Neural cell (in vitro differentiated cells): ENCODE measurements around the gene ZNF496. TPM values are rescaled to one million over a fixed set of nuclear protein-coding genes. Genes with fewer than 3 reads are reported as not detected.

Experiments used
- H2AFZ ChIP-seq: fragments of 200-600, 300-800 bp; sonication (generic), shearing (Covaris generic); 2 replicates; pipeline ENCODE4 v1.6.0; 2014; ENCODE audit warnings: low read depth, mild to moderate bottlenecking, antibody characterized with exemption, low read length, moderate library complexity
- H3F3A ChIP-seq: fragments of 200-600 bp; shearing (Covaris generic); 2 replicates; pipeline ENCODE4 v1.6.1; 2016; ENCODE audit warnings: mild to moderate bottlenecking, moderate library complexity, mixed read lengths, antibody characterized with exemption, low read length; ENCODE audit not compliant: insufficient read depth, poor library complexity, severe bottlenecking
- H3K27ac ChIP-seq: fragments of 200-600, 300-800 bp; sonication (generic), shearing (Covaris generic); 2 replicates; pipeline ENCODE4 v1.5.1; 2014; ENCODE audit warnings: mild to moderate bottlenecking, low read length, moderate library complexity
- H3K27me3 ChIP-seq: fragments of 300-800, 200-600 bp; sonication (generic), shearing (Covaris generic); 2 replicates; pipeline ENCODE4 v1.6.0; 2014; ENCODE audit warnings: mild to moderate bottlenecking, low read depth, low read length, moderate library complexity; ENCODE audit not compliant: insufficient read depth
- H3K36me3 ChIP-seq: fragments of 300-800, 200-600 bp; sonication (generic), shearing (Covaris generic); 2 replicates; pipeline ENCODE4 v1.5.1; 2014; ENCODE audit warnings: mild to moderate bottlenecking, antibody characterized with exemption, low read length, moderate library complexity; ENCODE audit not compliant: insufficient read depth
- H3K4me2 ChIP-seq: fragments of 300-800, 200-600 bp; sonication (generic), shearing (Covaris generic); 2 replicates; pipeline ENCODE4 v1.6.0; 2014; ENCODE audit warnings: mild to moderate bottlenecking, low read length
- H3K4me3 ChIP-seq: fragments of 300-800, 200-600 bp; sonication (generic), shearing (Covaris generic); 2 replicates; pipeline ENCODE4 v1.5.1; 2014; ENCODE audit warnings: mild to moderate bottlenecking, low read length, moderate library complexity
- H3K79me2 ChIP-seq: fragments of 200-600 bp; shearing (Covaris generic); replicated peaks from 2 replicates; pipeline ENCODE4 v1.6.0; 2014; ENCODE audit warnings: mild to moderate bottlenecking, low read length, moderate library complexity; ENCODE audit not compliant: insufficient read depth
- H3K9ac ChIP-seq: fragments of 300-800, 200-600 bp; sonication (generic), shearing (Covaris generic); 2 replicates; pipeline ENCODE4 v1.6.1; 2016; ENCODE audit warnings: mild to moderate bottlenecking, low read length, mixed read lengths
- H3K9me2 ChIP-seq: fragments of 200-600 bp; shearing (Covaris generic); 2 replicates; pipeline ENCODE4 v1.6.1; 2016; ENCODE audit warnings: mild to moderate bottlenecking, low read length, mixed read lengths; ENCODE audit not compliant: insufficient read depth
- H3K9me3 ChIP-seq: fragments of 200-600, 300-800 bp; sonication (generic), shearing (Covaris generic); 2 replicates; pipeline ENCODE4 v1.6.1; 2016; ENCODE audit warnings: mild to moderate bottlenecking, mixed run types, low read length, moderate library complexity, mixed read lengths
- H4K20me1 ChIP-seq: fragments of 200-600 bp; shearing (Covaris generic); 2 replicates; pipeline ENCODE4 v1.6.1; 2016; ENCODE audit warnings: mild to moderate bottlenecking, mixed run types; ENCODE audit not compliant: insufficient read depth
- EP300 ChIP-seq: fragments of 450-650 bp; conservative IDR thresholded peaks from 2 replicates; pipeline ENCODE4 v1.6.1; 2014; ENCODE audit warnings: antibody characterized with exemption, mild to moderate bottlenecking, moderate library complexity; ENCODE audit not compliant: poor library complexity, severe bottlenecking
- EZH2 ChIP-seq: fragments of 200-600, 300-800 bp; shearing (Covaris generic), sonication (generic); IDR thresholded peaks from 2 replicates; pipeline ENCODE4 v1.6.1; 2014; ENCODE audit warnings: antibody characterized with exemption, low read length, borderline replicate concordance, mild to moderate bottlenecking; ENCODE audit not compliant: insufficient read depth, poor library complexity, severe bottlenecking
- MXI1 ChIP-seq: fragments of 450-650 bp; conservative IDR thresholded peaks from 2 replicates; pipeline ENCODE4 v1.6.1; 2014; ENCODE audit warnings: antibody characterized with exemption, mild to moderate bottlenecking; ENCODE audit not compliant: poor library complexity, severe bottlenecking
- POLR2AphosphoS5 ChIP-seq: IDR thresholded peaks from 2 replicates; pipeline ENCODE4 v1.6.1; 2012
- RAD21 ChIP-seq: fragments of 450-650 bp; conservative IDR thresholded peaks from 2 replicates; pipeline ENCODE4 v1.6.1; 2014; ENCODE audit warnings: antibody characterized with exemption, mild to moderate bottlenecking, moderate library complexity
- SMC3 ChIP-seq: fragments of 450-650 bp; conservative IDR thresholded peaks from 2 replicates; pipeline ENCODE4 v1.6.1; 2014; ENCODE audit warnings: antibody characterized with exemption, mild to moderate bottlenecking, moderate library complexity; ENCODE audit not compliant: poor library complexity
- TAF1 ChIP-seq: IDR thresholded peaks from 2 replicates; pipeline ENCODE4 v1.6.1; 2012; ENCODE audit warnings: low read depth
- polyA plus RNA-seq: library from polyadenylated mRNA; depleted of rRNA; stranded (reverse); fragments of >200 nt; gene quantifications from 2 replicates; pipeline ENCODE4 v1.2.3, GENCODE V29; 2014
- TF ChIP-seq, protein P1 (sequence below): fragments of 450-650 bp; IDR thresholded peaks from 2 replicates; pipeline ENCODE4 v1.5.1; 2014; ENCODE audit warnings: antibody characterized with exemption, mild to moderate bottlenecking, moderate library complexity; ENCODE audit not compliant: poor library complexity, severe bottlenecking
- TF ChIP-seq, protein P2 (sequence below): IDR thresholded peaks from 2 replicates; pipeline ENCODE4 v1.6.1; 2012; ENCODE audit warnings: borderline replicate concordance

ZNF496 gene
- polyA plus RNA-seq, 1 donor from 2014 or later = 25.2 TPM

GRCh38 chr1:247338723-247339275 lies 7.1 kb upstream of the ZNF496 start:
- H3K4me2 ChIP-seq = no peak overlapping the region
- no peaks in the 10 kb centered on the region for H4K20me1 ChIP-seq

GRCh38 chr1:247337961-247338360 lies 6.3 kb upstream of the ZNF496 start:
- Histone ChIP-seq H2AFZ (no peak overlapping the region), H3K9me2 (no peaks in the 10 kb centered on the region), H3K4me2 (no peak overlapping the region), H3K27me3 (no peaks in the 10 kb centered on the region), H3K9ac (no peak overlapping the region), H3K4me3 (no peak overlapping the region), H3K9me3 (no peaks in the 10 kb centered on the region), H3K27ac (no peak overlapping the region), H3K36me3 (no peaks in the 10 kb centered on the region), H3F3A (no peaks in the 10 kb centered on the region), H4K20me1 (no peaks in the 10 kb centered on the region), H3K79me2 (peaks cover 25% of the 10 kb centered on the region)
- TF ChIP-seq RAD21 = no peak
- TF ChIP-seq, protein P1, sequence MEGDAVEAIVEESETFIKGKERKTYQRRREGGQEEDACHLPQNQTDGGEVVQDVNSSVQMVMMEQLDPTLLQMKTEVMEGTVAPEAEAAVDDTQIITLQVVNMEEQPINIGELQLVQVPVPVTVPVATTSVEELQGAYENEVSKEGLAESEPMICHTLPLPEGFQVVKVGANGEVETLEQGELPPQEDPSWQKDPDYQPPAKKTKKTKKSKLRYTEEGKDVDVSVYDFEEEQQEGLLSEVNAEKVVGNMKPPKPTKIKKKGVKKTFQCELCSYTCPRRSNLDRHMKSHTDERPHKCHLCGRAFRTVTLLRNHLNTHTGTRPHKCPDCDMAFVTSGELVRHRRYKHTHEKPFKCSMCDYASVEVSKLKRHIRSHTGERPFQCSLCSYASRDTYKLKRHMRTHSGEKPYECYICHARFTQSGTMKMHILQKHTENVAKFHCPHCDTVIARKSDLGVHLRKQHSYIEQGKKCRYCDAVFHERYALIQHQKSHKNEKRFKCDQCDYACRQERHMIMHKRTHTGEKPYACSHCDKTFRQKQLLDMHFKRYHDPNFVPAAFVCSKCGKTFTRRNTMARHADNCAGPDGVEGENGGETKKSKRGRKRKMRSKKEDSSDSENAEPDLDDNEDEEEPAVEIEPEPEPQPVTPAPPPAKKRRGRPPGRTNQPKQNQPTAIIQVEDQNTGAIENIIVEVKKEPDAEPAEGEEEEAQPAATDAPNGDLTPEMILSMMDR = no peak
- no peak for TF ChIP-seq EP300
- TF ChIP-seq EZH2 = no peak
- TF ChIP-seq POLR2AphosphoS5 = no peak
- TF ChIP-seq, protein P2, sequence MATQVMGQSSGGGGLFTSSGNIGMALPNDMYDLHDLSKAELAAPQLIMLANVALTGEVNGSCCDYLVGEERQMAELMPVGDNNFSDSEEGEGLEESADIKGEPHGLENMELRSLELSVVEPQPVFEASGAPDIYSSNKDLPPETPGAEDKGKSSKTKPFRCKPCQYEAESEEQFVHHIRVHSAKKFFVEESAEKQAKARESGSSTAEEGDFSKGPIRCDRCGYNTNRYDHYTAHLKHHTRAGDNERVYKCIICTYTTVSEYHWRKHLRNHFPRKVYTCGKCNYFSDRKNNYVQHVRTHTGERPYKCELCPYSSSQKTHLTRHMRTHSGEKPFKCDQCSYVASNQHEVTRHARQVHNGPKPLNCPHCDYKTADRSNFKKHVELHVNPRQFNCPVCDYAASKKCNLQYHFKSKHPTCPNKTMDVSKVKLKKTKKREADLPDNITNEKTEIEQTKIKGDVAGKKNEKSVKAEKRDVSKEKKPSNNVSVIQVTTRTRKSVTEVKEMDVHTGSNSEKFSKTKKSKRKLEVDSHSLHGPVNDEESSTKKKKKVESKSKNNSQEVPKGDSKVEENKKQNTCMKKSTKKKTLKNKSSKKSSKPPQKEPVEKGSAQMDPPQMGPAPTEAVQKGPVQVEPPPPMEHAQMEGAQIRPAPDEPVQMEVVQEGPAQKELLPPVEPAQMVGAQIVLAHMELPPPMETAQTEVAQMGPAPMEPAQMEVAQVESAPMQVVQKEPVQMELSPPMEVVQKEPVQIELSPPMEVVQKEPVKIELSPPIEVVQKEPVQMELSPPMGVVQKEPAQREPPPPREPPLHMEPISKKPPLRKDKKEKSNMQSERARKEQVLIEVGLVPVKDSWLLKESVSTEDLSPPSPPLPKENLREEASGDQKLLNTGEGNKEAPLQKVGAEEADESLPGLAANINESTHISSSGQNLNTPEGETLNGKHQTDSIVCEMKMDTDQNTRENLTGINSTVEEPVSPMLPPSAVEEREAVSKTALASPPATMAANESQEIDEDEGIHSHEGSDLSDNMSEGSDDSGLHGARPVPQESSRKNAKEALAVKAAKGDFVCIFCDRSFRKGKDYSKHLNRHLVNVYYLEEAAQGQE = no peak

More at GRCh38 chr1:247338723-247339275, 7.1 kb upstream of the ZNF496 start:
- no peaks in the 10 kb centered on the region for H3F3A ChIP-seq
- no peaks in the 10 kb centered on the region for H3K9me2 ChIP-seq
- H3K9me3 ChIP-seq = no peaks in the 10 kb centered on the region
- H3K27ac ChIP-seq = no peak overlapping the region
- no peak overlapping the region for H2AFZ ChIP-seq
- TF ChIP-seq POLR2AphosphoS5 (no peak), MXI1 (no peak), TAF1 (no peak), EZH2 (no peak), RAD21 (no peak), EP300 (no peak), SMC3 (no peak)
- TF ChIP-seq, protein P2 = no peak
- TF ChIP-seq, protein P1 = no peak
- H3K79me2 ChIP-seq = peaks cover 20% of the 10 kb centered on the region
- no peak overlapping the region for H3K4me3 ChIP-seq
- H3K36me3 ChIP-seq = no peaks in the 10 kb centered on the region
- H3K9ac ChIP-seq = no peak overlapping the region
- H3K27me3 ChIP-seq = no peaks in the 10 kb centered on the region
